ENCODE results near the gene CFDP1. TPM values are rescaled to one million over a fixed set of nuclear protein-coding genes. Genes with fewer than 3 reads are reported as not detected.

Gene CFDP1
- total RNA-seq, 1 experiment from 2014 or later: 24.7 TPM

DNA sequence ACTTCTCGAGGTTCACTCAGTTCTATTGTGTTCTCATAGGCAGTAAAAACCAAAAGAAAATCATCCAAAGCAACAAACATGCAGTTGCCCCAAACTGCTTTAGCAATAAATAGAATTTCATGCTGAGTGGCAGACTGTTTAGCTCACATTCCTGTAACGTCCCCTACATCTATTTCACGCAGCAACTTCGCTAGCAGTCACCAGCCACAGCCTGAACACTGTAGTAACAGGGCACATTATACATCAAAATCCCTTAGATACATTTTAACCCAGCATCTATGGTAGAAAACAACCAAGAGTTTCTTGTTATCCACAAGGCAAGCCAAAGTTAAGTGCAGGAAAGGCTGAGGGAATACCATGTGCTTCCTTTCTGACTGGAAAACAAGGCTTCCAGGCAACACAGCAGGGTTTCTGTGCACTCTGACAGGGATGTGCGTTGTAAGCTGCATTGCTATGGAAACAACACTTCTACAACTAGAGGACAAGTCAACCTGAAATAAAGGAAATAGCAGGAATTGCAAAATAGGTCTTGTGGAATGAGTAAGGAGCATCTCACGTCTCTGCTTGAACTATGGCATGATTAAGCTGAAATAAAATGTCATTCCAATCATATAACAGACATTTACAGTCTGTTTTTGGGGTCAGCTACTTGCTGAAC lies 55.4 kb downstream of the CFDP1 start:
- peak; percentile 97 for DNase-seq (ENCODE audit: low read depth)

DNA sequence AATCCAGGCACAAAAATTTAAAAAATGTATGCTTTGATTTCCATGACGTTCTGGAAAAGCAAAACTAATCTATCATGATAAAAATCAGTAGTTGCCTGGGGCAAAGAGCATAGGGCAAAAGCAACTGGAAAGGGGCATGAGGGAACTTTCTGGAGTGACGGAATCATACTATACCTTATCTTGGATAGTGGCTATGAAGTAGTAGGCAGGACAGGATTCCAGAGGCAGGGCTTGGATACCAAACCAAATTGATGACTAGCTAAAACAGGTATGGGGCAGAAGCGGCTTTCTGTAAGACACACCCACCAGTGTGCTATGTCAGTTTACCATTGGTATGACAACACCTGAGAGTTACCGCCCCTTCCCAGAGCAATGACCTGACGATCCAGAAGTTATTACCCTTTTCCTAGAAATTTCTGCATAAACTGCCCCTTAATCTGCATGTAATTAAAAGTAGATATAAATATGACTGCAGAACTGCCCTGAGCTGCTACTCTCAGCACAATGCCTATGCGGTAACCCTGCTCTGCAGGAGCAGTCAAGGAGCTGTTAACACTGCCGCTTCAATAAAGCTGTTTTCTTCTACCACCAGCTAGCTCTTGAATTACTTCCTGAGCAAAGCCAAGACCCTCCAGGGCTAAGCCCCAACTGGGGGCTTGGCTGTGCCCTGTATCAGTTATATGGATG lies 56.7 kb downstream of the CFDP1 start:
- no peak for DNase-seq (ENCODE audit: low read depth)

DNA sequence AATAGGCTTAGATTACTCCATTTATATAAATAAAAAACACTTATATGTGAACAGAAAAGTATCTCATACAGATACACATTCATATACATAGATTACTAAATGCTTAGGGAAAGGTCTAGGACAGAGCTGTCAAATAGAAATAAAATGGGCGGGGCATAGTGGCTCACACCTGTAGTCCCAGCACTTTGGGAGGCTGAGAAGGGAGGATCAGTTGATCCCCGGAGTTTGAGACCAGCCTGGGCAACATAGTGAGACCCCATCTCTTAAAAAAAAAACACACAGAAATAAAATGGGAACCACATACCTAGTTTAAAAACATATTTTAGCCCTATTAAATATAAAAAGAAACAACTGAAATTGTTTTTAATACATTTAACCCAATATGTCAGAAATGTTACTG lies 58.9 kb downstream of the CFDP1 start:
- no peak for DNase-seq (ENCODE audit: low read depth)

DNA sequence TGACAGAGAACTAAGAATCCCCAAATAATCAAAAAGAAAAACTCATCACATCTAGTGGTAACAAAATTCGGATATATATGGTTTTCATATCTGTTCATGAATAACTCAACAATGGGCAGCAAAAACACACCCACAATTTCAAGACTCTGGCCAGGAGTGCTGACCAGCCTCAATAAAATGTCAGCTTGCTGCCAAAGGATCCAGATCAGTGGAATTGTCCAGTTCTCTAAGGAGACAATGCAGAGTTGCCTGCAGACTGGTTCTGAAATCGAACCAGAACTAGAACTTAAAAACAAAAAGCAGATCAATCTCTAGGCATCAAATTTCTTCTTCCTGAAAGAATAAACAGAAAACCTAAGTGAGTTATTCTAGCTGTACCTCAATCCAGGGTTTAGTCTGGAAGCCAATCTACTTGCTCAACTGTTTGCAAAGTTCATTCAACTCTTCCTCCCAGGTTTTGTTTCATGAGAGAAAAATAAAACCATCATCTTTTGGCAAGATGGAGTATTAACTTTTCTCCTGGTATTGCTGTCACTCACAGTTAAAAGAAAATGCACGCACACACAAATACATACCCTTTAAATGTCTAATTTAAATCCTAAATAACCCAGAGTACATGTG lies 61.0 kb downstream of the CFDP1 start:
- no peak for DNase-seq (ENCODE audit: low read depth)

DNA sequence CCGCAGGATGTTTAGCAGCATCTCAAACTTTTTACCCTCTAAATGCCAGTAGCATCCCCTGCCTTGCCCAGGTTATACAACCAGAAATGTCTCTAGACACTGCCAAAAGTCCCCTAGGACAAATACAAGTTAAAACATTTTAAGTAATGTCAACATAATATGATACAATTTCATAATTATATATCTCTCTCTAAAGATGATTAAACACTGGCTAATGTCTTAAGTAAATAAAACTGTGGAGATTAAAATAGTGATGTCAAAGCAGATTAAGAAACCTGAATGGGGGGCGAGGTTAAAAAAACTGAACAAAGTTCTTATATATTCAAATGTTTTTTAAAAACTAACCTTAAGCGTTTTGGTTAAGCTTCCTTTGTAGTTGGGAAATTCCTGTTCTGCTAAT lies 62.1 kb downstream of the CFDP1 start:
- DNase-seq (ENCODE audit: low read depth): no peak

DNA sequence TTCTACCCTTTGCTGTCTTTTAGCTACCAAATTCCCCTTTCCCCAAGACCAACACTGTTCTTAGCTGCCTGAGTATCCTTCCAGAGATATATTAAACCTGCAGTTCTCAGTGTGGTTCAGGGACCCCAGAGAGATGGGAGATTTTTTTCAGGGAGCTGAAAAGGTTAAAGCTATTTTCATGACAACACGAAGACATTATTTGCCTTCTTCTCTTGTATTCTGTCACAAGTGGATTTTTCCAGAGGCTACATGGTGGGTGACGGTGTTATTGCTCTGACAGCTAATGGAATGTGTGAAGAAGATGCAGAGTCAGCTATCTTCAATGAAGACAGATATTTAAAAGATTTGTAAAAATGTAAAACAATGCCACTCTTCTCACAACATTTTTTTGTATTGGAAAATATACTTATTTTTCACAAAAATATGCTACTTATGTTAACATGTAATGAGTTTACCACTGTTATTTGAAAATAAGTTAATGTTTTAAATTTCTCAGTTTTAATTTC lies 69.0 kb downstream of the CFDP1 start:
- no peak for DNase-seq (ENCODE audit: low read depth)

DNA sequence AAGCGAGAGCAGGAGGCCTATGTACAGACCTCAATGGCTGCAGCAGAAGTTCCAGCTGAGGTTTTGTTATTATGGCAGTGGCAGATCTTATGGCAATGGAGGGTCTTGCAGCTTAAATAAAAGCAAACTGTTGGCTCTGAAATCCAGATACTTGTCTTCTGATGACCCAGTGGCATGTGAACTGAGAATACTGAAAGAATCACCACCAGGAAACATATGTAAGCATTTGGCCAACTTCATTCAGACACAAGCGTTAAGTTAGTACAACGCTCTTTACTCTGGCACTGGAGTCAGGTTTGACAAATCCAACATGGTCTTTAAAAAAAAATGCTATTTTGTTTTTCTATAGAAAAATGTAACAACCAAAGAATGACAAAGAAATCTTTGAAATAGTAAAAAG lies 70.5 kb downstream of the CFDP1 start:
- DNase-seq (ENCODE audit: low read depth): no peak

DNA sequence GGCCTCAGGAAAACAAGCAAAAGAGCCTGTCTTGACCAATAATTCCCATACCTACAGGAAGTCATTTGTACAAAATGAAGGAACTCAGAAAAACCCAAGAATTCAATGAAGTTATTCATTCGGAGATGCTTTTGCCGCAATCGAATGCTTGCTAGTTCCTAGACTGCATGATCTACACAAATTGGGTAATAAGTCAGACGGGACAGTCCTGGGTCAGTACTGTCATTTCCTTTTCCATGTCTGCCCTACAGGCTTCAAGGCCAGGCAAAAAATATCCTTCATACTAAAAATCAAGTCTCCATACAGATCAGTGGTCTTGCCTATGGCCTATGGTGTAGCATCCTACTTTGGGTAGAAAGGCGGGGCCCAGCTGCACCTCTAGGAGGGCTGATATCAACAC lies 71.4 kb downstream of the CFDP1 start:
- no peak for DNase-seq (ENCODE audit: low read depth)

DNA sequence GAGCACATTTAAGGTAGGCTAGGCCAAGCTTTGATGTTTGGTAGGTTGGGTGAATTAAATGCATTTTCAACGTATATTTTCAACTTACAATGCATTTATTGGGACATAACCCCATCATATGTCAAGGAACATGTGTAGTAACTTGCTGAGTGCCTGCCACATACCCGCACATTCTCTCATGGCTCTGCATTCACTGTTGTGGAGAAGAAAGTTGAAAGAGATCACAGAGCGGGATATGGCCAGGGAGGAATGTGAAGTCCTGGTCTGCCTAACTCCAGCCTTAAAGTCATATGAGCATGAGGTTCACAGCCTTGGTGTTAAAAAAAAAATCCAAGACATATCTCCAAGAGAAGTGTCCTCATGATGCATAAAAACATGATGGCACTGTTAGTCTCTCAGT lies 79.1 kb downstream of the CFDP1 start:
- no peak for DNase-seq (ENCODE audit: low read depth)

DNA sequence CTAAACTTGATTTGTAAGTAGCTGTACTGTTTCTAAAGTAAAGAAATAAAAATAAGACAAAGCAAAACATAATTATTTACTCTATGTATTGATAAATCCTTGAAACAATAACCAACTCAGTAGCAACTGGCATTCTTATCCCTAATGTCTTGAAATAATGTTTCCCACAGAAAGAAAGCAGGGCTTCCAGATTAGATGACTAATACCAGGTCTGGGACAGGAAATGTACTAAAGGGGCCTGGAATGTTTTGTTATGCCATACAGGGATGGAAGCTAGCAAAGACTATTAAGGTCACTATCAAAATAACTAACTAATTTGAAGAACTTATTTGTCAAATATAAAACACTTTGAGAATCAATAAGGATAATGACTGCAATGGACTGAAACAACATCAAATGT lies 82.1 kb downstream of the CFDP1 start:
- peak; percentile 83 for DNase-seq (ENCODE audit: low read depth)

DNA sequence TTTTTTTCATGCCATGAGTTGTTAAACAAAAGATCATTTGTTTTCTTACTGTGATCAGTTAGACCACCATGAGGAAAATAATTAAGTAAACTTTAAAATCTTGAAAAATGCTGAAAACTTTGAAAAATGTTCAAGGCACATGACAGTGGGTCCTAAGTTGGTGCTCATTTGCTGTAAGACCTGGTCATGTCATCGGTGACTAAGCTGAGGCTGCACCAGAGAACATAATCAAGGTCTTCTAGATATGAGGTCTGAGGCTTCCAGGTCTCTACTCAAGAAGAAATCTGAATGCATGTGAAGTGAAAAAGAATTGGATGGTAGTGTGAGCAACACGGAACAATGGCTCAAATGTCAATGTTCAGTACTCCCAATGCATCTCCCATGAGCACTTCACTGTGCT lies 87.6 kb downstream of the CFDP1 start:
- DNase-seq (ENCODE audit: low read depth): no peak

DNA sequence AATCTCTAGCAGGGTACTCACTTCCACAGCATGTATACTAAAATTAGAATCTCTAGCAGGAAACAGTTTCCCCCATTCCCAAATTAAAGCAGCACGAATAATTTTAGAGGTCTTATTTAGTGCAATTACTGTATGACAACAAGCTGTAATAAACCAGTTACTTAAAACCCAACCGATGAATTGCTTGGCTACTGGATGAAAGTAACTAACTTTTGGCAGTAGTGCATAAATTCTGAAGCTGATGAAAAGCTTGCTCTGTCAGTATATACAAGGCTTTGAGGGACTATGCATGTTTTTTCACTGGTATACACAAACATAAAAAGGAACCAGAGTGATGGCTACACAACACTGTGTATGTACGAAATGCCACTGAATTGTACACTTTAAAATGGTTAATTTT lies 89.4 kb downstream of the CFDP1 start:
- no peak for DNase-seq (ENCODE audit: low read depth)

DNA sequence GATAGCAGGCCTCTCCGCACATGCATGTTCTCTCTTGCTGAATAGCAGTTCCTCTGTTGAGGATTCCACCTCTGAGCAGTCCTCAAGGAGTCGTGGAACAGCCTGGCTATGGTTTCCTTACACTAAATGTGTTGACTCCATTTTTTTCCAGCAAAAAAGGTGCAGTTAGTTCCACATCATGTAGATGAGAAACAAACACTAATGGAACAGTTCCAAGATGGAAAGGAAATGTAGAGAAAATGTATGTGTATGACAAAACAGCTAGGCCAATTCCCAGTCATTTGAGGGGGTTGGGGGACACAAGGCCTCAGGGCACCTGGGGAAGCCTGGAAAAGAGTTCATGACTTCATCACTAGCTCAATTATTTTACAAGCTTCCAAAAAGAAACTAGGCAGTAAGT lies 90.0 kb downstream of the CFDP1 start:
- no peak for DNase-seq (ENCODE audit: low read depth)

DNA sequence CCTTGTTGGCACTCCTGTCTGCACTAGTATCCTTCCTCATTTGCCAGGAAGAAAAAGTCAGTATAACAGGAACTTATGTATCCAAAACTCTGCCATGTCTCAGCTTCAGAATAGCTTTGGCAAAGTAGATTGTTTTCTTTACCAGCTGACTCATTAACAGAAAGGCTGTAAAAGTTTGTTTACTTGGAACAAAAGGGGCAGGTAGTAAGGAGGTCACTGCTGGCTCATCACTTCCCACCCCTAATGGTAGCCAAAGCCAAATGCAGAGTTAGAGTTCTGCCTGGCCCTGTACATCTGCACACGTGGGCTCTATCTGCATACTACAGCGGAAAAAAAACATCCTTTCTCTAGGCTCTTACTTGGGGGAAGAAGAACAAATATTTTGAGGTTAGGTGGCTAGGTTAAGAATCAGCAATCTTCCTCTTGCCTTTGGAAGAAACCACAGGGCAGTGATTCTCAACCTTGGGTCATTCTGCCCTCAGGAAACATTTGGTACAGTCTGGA lies 90.9 kb downstream of the CFDP1 start:
- DNase-seq (ENCODE audit: low read depth): peak; percentile 90

DNA sequence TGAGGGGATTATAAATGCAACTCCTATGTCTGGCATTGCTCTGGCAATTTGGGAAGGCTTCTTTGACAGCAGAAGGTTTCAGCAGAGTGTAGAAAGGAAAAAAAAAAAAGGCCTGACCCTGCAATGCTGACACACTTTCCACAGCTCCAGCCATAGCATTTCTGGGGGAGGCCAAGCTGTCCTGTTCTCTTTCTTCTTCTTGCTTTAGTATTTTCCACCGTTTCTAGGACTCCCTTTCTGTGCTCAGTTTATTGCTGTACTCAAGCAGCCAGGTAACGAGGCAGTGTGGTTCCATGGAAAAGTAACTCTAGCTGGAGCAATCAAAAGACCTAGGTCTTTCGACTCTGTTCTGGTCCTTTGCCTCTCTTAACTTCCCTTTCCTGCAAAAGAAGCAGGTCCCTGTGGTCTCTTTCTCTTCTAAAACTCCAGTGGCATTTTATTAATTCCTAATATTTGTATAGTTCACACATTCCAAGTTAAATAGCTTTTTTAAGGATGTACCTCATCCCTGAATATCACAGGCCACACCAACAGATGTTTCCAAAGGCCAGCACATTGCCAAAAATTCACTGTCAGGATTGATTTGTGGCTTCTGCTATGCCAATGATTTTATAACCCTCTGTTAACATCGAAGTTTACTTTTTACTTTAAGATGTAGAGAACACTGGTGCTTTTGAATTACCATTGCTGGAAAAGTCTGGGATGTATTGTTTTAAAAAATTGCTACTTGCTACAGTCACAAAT lies 91.6 kb downstream of the CFDP1 start:
- no peak for DNase-seq (ENCODE audit: low read depth)

DNA sequence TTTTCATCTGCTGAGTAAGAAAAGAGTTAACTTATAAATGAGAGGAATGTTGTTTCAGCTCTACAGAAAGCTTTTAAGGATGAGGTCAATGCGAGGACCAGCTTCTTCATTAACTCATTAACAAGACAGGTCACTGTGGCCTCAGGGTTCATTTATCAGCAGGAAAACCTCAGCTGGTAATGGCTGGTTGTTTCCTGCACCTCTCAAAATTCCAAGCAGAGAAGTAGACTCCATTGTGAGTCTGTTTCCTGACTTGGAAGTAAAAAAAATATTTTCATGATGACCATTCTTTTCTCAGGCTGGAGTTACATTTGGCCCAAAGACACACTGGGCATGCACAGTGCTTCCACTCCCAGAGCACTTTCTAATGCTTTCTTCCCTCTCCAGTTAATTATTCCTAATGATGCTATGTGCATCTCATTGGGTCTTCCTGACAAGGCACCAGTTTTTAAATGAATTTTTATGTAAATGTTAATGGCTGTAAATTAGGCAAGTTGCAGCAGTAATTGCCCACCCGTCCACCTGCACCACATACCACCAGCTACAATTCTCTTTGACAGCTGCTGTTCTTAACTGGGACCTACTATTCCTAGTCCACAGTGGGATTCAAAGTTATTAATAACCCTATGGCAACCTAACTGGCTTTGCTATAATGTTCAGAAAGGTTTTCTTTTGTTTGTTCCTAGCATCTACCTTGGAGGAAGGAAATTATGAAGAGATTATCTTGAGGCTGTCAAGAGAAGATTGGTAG lies 92.4 kb downstream of the CFDP1 start:
- DNase-seq (ENCODE audit: low read depth): peak; percentile 54

DNA sequence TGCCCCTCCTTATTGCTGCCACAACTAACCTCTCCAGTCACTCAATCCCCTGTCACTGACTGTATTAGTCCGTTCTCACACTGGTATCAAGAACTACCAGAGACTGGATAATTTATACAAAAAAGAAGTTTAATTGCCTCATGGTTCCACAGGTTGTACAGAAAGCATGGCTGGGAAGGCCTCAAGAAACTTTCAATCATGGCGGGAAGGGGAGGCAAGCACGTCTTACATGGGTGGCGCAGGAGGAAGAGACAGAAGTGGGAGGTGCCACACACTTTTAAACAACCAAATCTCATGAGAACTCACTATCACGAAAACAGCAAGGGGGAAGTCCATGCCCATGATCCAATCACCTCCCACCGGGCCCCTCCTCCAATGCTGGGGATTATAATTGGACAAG lies 95.9 kb downstream of the CFDP1 start:
- no peak for DNase-seq (ENCODE audit: low read depth)

DNA sequence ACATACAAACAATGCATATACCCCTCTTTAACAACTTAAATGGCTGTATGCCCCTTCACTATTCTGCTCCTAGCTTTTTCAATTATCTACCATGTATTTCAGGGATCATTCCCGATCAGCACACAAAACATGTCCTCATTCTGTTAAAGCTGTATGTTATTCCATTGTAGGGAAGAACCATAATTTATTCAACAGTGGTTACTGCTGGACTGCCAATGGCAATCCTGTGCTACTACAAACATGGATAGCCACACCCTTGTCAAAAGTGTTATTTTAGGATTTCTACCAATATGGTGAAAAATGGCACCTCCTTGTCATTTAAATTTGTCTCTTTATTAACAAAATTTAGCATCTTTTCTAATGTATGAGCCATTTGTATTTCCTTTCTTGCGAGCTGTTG lies 96.8 kb downstream of the CFDP1 start:
- DNase-seq (ENCODE audit: low read depth): no peak

DNA sequence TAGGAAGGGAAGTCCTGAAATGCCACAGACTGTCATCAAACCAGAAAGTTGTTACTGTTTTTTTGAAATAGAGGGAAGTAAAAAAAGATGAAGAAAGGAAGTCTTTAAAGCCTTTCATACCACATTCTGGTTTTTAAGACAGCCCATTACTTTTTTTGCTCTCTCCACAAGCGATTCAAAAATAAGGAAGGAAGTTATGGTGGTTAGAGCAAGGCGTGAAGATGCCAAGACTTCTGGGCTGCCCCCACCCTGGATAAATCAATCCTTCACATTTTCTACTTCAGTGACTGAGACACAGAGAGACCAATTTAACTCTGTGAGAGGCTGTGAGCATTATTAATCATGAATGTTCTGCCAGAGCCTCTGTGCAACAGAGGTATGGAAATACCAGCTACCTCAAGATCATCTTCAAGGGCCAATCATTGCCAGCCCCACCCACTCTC lies 99.6 kb downstream of the CFDP1 start:
- DNase-seq (ENCODE audit: low read depth): no peak

DNA sequence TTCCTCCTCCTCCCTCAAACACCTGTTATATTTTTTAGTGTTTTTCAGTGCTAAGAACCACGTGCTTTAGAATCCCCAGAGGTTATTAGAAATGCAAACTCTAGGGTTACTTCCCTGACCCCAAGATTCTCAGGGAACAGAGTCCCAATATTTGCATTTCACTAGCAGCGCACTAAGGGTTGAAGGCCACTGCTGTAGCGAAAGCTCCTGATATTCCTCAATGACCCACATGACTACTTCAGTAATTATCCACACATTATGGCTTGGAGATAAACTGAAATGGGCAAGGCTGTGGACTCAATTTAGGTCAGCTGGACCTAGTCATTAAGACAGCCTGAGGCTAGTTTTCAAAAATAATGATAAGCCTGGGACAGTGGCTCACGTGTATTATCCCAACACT lies 103.4 kb downstream of the CFDP1 start:
- no peak for DNase-seq (ENCODE audit: low read depth)

DNA sequence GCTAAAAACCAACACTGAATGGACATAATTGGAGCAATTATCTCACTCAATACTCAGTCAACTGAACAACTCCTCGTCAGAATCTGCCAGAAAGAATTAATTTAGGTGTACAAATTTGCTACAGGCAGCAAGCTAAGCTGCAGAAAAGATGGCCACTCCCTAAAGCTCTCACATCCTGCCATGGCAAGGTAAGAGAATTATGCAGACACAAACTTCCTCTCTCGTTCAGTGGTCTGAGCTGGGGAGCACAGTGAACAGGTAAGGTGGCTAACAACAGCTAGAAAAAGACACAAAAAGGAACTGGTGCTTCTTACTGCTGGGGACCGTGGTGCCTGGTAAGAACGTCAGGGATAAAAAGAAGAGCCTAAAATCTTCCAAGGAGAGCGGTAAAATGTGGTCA lies 107.0 kb downstream of the CFDP1 start:
- DNase-seq (ENCODE audit: low read depth): no peak
